Measurements from ENCODE around the gene CD14.
A peak's percentile ranks its signal among the peaks of the same experiment; 100 is the strongest.
"Not testable (repeated sequence)": the region's sequence is repeated elsewhere in the genome, so short reads cannot be mapped to it uniquely, and the experiment has no call there.

CD14 gene

GRCh38 chr5:140594169-140594568 lies 38.8 kb downstream of the CD14 start:
- H3K27me3 ChIP-seq (ENCODE audit: control insufficient read depth in 1 of 2, insufficient read depth in 1 of 2, low read length in 2 of 2): peaks cover 0 to 13% of the 10 kb centered on the region in 2 experiments
- no peak overlapping the region for H3K4me3 ChIP-seq (ENCODE audit: insufficient read depth in 1 of 2, low read depth in 1 of 2, low read length in 2 of 2)
- peak overlapping the region; percentile 54 for H4K91ac ChIP-seq (ENCODE audit: low read length)
- H2BK120ac ChIP-seq (ENCODE audit: low read depth, low read length): no peak overlapping the region
- no peak overlapping the region for H4K8ac ChIP-seq (ENCODE audit: low read length)
- H2AK5ac ChIP-seq (ENCODE audit: low read length, severe bottlenecking): no peak overlapping the region
- no peaks in the 10 kb centered on the region for H3K79me1 ChIP-seq (replicated peaks; ENCODE audit: low read length, poor library complexity, severe bottlenecking)
- no peak overlapping the region for H3K4ac ChIP-seq (ENCODE audit: low read depth in 1 of 2, low read length in 2 of 2)
- no peaks in the 10 kb centered on the region for H3K9me3 ChIP-seq (ENCODE audit: control insufficient read depth, low read length)
- H2BK12ac ChIP-seq (ENCODE audit: low read length in 2 of 2): no peak overlapping the region
- no peak for DNase-seq
- no peak overlapping the region for H2BK15ac ChIP-seq (ENCODE audit: low read depth, poor library complexity, severe bottlenecking)
- no peak overlapping the region for H2BK5ac ChIP-seq (ENCODE audit: low read depth, low read length, poor library complexity, severe bottlenecking)
- H2AFZ ChIP-seq (ENCODE audit: low read depth, low read length): no peak overlapping the region
- 70% methylated on average over 6 of the region's 6 CpGs for WGBS
- peaks cover 2% of the 10 kb centered on the region for H3K4me1 ChIP-seq (ENCODE audit: control insufficient read depth, insufficient read depth, low read depth, low read length)
- H3K9ac ChIP-seq (ENCODE audit: low read length): no peak overlapping the region
- no peaks in the 10 kb centered on the region for H3K36me3 ChIP-seq (ENCODE audit: control insufficient read depth in 1 of 2, insufficient read depth in 2 of 2, low read depth in 1 of 2, low read length in 2 of 2)
- H3K4me2 ChIP-seq (ENCODE audit: low read length, poor library complexity, severe bottlenecking): no peak overlapping the region
- H3K27ac ChIP-seq (ENCODE audit: low read length, poor library complexity, severe bottlenecking): no peak overlapping the region
- no peak overlapping the region for H3K18ac ChIP-seq (ENCODE audit: low read depth in 1 of 2, low read length in 2 of 2)
- H3K23ac ChIP-seq (ENCODE audit: low read length in 2 of 2): no peak overlapping the region
- no peak overlapping the region for H3K14ac ChIP-seq (ENCODE audit: low read length in 2 of 2)

- H3K27ac ChIP-seq (ENCODE audit: low read length, poor library complexity, severe bottlenecking); H4K91ac ChIP-seq (ENCODE audit: low read length); H3K18ac ChIP-seq (ENCODE audit: low read depth in 1 of 2, low read length in 2 of 2); H3K79me1 ChIP-seq (replicated peaks; ENCODE audit: low read length, poor library complexity, severe bottlenecking); H3K36me3 ChIP-seq (ENCODE audit: control insufficient read depth in 1 of 2, insufficient read depth in 2 of 2, low read depth in 1 of 2, low read length in 2 of 2); H2BK120ac ChIP-seq (ENCODE audit: low read depth, low read length); H4K8ac ChIP-seq (ENCODE audit: low read length); H2BK5ac ChIP-seq (ENCODE audit: low read depth, low read length, poor library complexity, severe bottlenecking); H3K9ac ChIP-seq (ENCODE audit: low read length); H3K4me3 ChIP-seq (ENCODE audit: insufficient read depth in 1 of 2, low read depth in 1 of 2, low read length in 2 of 2); H3K4ac ChIP-seq (ENCODE audit: low read depth in 1 of 2, low read length in 2 of 2); H3K23ac ChIP-seq (ENCODE audit: low read length in 2 of 2); H2AK5ac ChIP-seq (ENCODE audit: low read length, severe bottlenecking); H3K4me2 ChIP-seq (ENCODE audit: low read length, poor library complexity, severe bottlenecking); H2BK12ac ChIP-seq (ENCODE audit: low read length in 2 of 2); H2BK15ac ChIP-seq (ENCODE audit: low read depth, poor library complexity, severe bottlenecking); DNase-seq; H3K4me1 ChIP-seq (ENCODE audit: control insufficient read depth, insufficient read depth, low read depth, low read length); H2AFZ ChIP-seq (ENCODE audit: low read depth, low read length); H3K9me3 ChIP-seq (ENCODE audit: control insufficient read depth, low read length); H3K14ac ChIP-seq (ENCODE audit: low read length in 2 of 2): not testable (repeated sequence)
- H3K27me3 ChIP-seq (ENCODE audit: control insufficient read depth in 1 of 2, insufficient read depth in 1 of 2, low read length in 2 of 2): peaks cover 0 to 13% of the 10 kb centered on the region in 2 experiments
- 77% methylated on average over 13 of the region's 14 CpGs for WGBS
Observed at GRCh38 chr5:140593070-140593469, 39.9 kb downstream of the CD14 start.

GRCh38 chr5:140591747-140592372 lies 41.1 kb downstream of the CD14 start:
- Histone ChIP-seq H2BK12ac (ENCODE audit: low read length in 2 of 2) (no peak overlapping the region), H3K79me1 (replicated peaks; ENCODE audit: low read length, poor library complexity, severe bottlenecking) (no peaks in the 10 kb centered on the region), H2BK15ac (ENCODE audit: low read depth, poor library complexity, severe bottlenecking) (no peak overlapping the region), H3K23ac (ENCODE audit: low read length in 2 of 2) (no peak overlapping the region), H3K36me3 (ENCODE audit: control insufficient read depth in 1 of 2, insufficient read depth in 2 of 2, low read depth in 1 of 2, low read length in 2 of 2) (no peaks in the 10 kb centered on the region), H3K4me1 (ENCODE audit: control insufficient read depth, insufficient read depth, low read depth, low read length) (peaks cover 2% of the 10 kb centered on the region), H2BK5ac (ENCODE audit: low read depth, low read length, poor library complexity, severe bottlenecking) (no peak overlapping the region), H3K9ac (ENCODE audit: low read length) (no peak overlapping the region), H3K4me2 (ENCODE audit: low read length, poor library complexity, severe bottlenecking) (no peak overlapping the region), H3K14ac (ENCODE audit: low read length in 2 of 2) (no peak overlapping the region), H2AFZ (ENCODE audit: low read depth, low read length) (no peak overlapping the region), H2AK5ac (ENCODE audit: low read length, severe bottlenecking) (no peak overlapping the region), H3K4me3 (ENCODE audit: insufficient read depth in 1 of 2, low read depth in 1 of 2, low read length in 2 of 2) (peak overlapping the region in 1 of 2 experiments; percentile 25), H3K27ac (ENCODE audit: low read length, poor library complexity, severe bottlenecking) (no peak overlapping the region), H3K27me3 (ENCODE audit: control insufficient read depth in 1 of 2, insufficient read depth in 1 of 2, low read length in 2 of 2) (peaks cover 0 to 11% of the 10 kb centered on the region in 2 experiments), H4K8ac (ENCODE audit: low read length) (no peak overlapping the region), H3K18ac (ENCODE audit: low read depth in 1 of 2, low read length in 2 of 2) (no peak overlapping the region), H4K91ac (ENCODE audit: low read length) (no peak overlapping the region), H2BK120ac (ENCODE audit: low read depth, low read length) (no peak overlapping the region), H3K9me3 (ENCODE audit: control insufficient read depth, low read length) (no peaks in the 10 kb centered on the region), H3K4ac (ENCODE audit: low read depth in 1 of 2, low read length in 2 of 2) (no peak overlapping the region)
- peak; percentile 70 for DNase-seq
- WGBS: 74% methylated on average over 4 of the region's 5 CpGs

GRCh38 chr5:140590861-140591260 lies 42.1 kb downstream of the CD14 start:
- Histone ChIP-seq H3K27ac (ENCODE audit: low read length, poor library complexity, severe bottlenecking) (no peak overlapping the region), H3K4me3 (ENCODE audit: insufficient read depth in 1 of 2, low read depth in 1 of 2, low read length in 2 of 2) (no peak overlapping the region), H3K18ac (ENCODE audit: low read depth in 1 of 2, low read length in 2 of 2) (no peak overlapping the region), H3K9me3 (ENCODE audit: control insufficient read depth, low read length) (no peaks in the 10 kb centered on the region), H3K14ac (ENCODE audit: low read length in 2 of 2) (peak overlapping the region in 1 of 2 experiments; percentile 73), H4K91ac (ENCODE audit: low read length) (peak overlapping the region; percentile 62), H3K4ac (ENCODE audit: low read depth in 1 of 2, low read length in 2 of 2) (no peak overlapping the region), H2AK5ac (ENCODE audit: low read length, severe bottlenecking) (no peak overlapping the region), H2AFZ (ENCODE audit: low read depth, low read length) (no peak overlapping the region), H3K4me1 (ENCODE audit: control insufficient read depth, insufficient read depth, low read depth, low read length) (peaks cover 2% of the 10 kb centered on the region), H3K23ac (ENCODE audit: low read length in 2 of 2) (no peak overlapping the region), H2BK120ac (ENCODE audit: low read depth, low read length) (no peak overlapping the region), H2BK15ac (ENCODE audit: low read depth, poor library complexity, severe bottlenecking) (no peak overlapping the region), H2BK12ac (ENCODE audit: low read length in 2 of 2) (peak overlapping the region in 1 of 2 experiments; percentile 74), H2BK5ac (ENCODE audit: low read depth, low read length, poor library complexity, severe bottlenecking) (no peak overlapping the region), H4K8ac (ENCODE audit: low read length) (no peak overlapping the region), H3K4me2 (ENCODE audit: low read length, poor library complexity, severe bottlenecking) (no peak overlapping the region), H3K9ac (ENCODE audit: low read length) (no peak overlapping the region), H3K79me1 (replicated peaks; ENCODE audit: low read length, poor library complexity, severe bottlenecking) (no peaks in the 10 kb centered on the region), H3K36me3 (ENCODE audit: control insufficient read depth in 1 of 2, insufficient read depth in 2 of 2, low read depth in 1 of 2, low read length in 2 of 2) (no peaks in the 10 kb centered on the region), H3K27me3 (ENCODE audit: control insufficient read depth in 1 of 2, insufficient read depth in 1 of 2, low read length in 2 of 2) (peaks cover 0 to 3% of the 10 kb centered on the region in 2 experiments)
- DNase-seq: no peak
- WGBS: 90% methylated on average over 7 of the region's 7 CpGs

All from mesenchymal stem cell (in vitro differentiated cells and primary cell).